Effector memory CD8-positive, alpha-beta T cell (primary cell): ENCODE measurements around the gene GABRG3.

Source experiments
- ATAC-seq: fragments of 150-1000 bp; cut with Tn5 transposase; replicated peaks from 2 replicates; pipeline ENCODE4 v1.10.0; 2021; ENCODE audit warnings: mild to moderate bottlenecking, moderate library complexity
- DNase-seq, 3 experiments: peaks; one replicate each; pipeline ENCODE4 v3.0.0; 2021
- H3K27ac Mint-ChIP-seq, 2 donors: one replicate each; pipeline ENCODE4 v1.8.0; 2022; ENCODE audit warnings: mild to moderate bottlenecking in 2 of 2, mixed read lengths in 2 of 2, moderate library complexity in 2 of 2
- H3K27me3 Mint-ChIP-seq, 2 donors: one replicate each; pipeline ENCODE4 v1.8.0; 2022; ENCODE audit warnings: mixed read lengths in 2 of 2
- H3K36me3 Mint-ChIP-seq: one replicate; pipeline ENCODE4 v1.8.0; 2022; ENCODE audit warnings: mild to moderate bottlenecking, moderate library complexity, mixed read lengths; ENCODE audit not compliant: insufficient read depth
- H3K4me1 Mint-ChIP-seq, 2 donors: one replicate each; pipeline ENCODE4 v1.8.0; 2022; ENCODE audit warnings: low read depth in 2 of 2, mixed read lengths in 2 of 2
- H3K4me3 Mint-ChIP-seq, 2 donors: one replicate each; pipeline ENCODE4 v1.8.0; 2022; ENCODE audit warnings: mild to moderate bottlenecking in 2 of 2, mixed read lengths in 2 of 2, moderate library complexity in 2 of 2
- H3K9me3 Mint-ChIP-seq, 2 donors: one replicate each; pipeline ENCODE4 v1.8.0; 2022; ENCODE audit warnings: mixed read lengths in 2 of 2

The GABRG3 gene

GRCh38 chr15:27486683-27487647 lies 516.0 kb downstream of the GABRG3 start:
- no peaks in the 10 kb centered on the region for H3K4me1 Mint-ChIP-seq
- peaks cover 0 to 7% of the 10 kb centered on the region in 2 donors for H3K9me3 Mint-ChIP-seq
- no peak for ATAC-seq
- no peak for DNase-seq
- H3K36me3 Mint-ChIP-seq = no peaks in the 10 kb centered on the region
- H3K27me3 Mint-ChIP-seq = no peaks in the 10 kb centered on the region
- no peak overlapping the region for H3K4me3 Mint-ChIP-seq
- H3K27ac Mint-ChIP-seq = no peak overlapping the region

GRCh38 chr15:27487846-27488245 lies 516.9 kb downstream of the GABRG3 start:
- no peaks in the 10 kb centered on the region for H3K27me3 Mint-ChIP-seq
- no peak overlapping the region for H3K4me3 Mint-ChIP-seq
- ATAC-seq = no peak
- no peak for DNase-seq
- no peak overlapping the region for H3K27ac Mint-ChIP-seq
- peaks cover 0 to 5% of the 10 kb centered on the region in 2 donors for H3K9me3 Mint-ChIP-seq
- H3K36me3 Mint-ChIP-seq = no peaks in the 10 kb centered on the region
- no peaks in the 10 kb centered on the region for H3K4me1 Mint-ChIP-seq

GRCh38 chr15:27490867-27491595 lies 520.0 kb downstream of the GABRG3 start:
- Mint-ChIP-seq H3K4me1 (no peaks in the 10 kb centered on the region), H3K27ac (no peak overlapping the region), H3K9me3 (peaks cover 0 to 7% of the 10 kb centered on the region in 2 donors), H3K36me3 (no peaks in the 10 kb centered on the region), H3K27me3 (no peaks in the 10 kb centered on the region), H3K4me3 (no peak overlapping the region)
- ATAC-seq (no peak), DNase-seq (no peak)

- H3K27ac Mint-ChIP-seq = no peak overlapping the region
- H3K27me3 Mint-ChIP-seq = no peaks in the 10 kb centered on the region
- ATAC-seq = no peak
- DNase-seq = no peak
- no peaks in the 10 kb centered on the region for H3K36me3 Mint-ChIP-seq
- H3K9me3 Mint-ChIP-seq = peaks cover 0 to 7% of the 10 kb centered on the region in 2 donors
- H3K4me3 Mint-ChIP-seq = no peak overlapping the region
- H3K4me1 Mint-ChIP-seq = no peaks in the 10 kb centered on the region
Observed at GRCh38 chr15:27491666-27492621, 521.0 kb downstream of the GABRG3 start.

- no peak overlapping the region for H3K4me3 Mint-ChIP-seq
- DNase-seq (no peak), ATAC-seq (no peak)
- H3K4me1 Mint-ChIP-seq = no peaks in the 10 kb centered on the region
- H3K27me3 Mint-ChIP-seq = no peaks in the 10 kb centered on the region
- H3K9me3 Mint-ChIP-seq = peaks cover 0 to 5% of the 10 kb centered on the region in 2 donors
- H3K27ac Mint-ChIP-seq = no peak overlapping the region
- no peaks in the 10 kb centered on the region for H3K36me3 Mint-ChIP-seq
Observed at GRCh38 chr15:27495963-27496459, 525.0 kb downstream of the GABRG3 start.

- no peak for ATAC-seq
- DNase-seq = no peak
- Mint-ChIP-seq H3K4me3 (no peak overlapping the region), H3K36me3 (no peaks in the 10 kb centered on the region), H3K27me3 (no peaks in the 10 kb centered on the region), H3K4me1 (no peaks in the 10 kb centered on the region), H3K9me3 (peaks cover 0 to 4% of the 10 kb centered on the region in 2 donors), H3K27ac (no peak overlapping the region)
Observed at GRCh38 chr15:27498700-27499099, 527.7 kb downstream of the GABRG3 start.

GRCh38 chr15:27499191-27499590 lies 528.2 kb downstream of the GABRG3 start:
- H3K4me1 Mint-ChIP-seq = no peaks in the 10 kb centered on the region
- peaks cover 0 to 4% of the 10 kb centered on the region in 2 donors for H3K9me3 Mint-ChIP-seq
- H3K36me3 Mint-ChIP-seq = no peaks in the 10 kb centered on the region
- no peak overlapping the region for H3K4me3 Mint-ChIP-seq
- ATAC-seq = no peak
- H3K27ac Mint-ChIP-seq = no peak overlapping the region
- DNase-seq = no peak
- H3K27me3 Mint-ChIP-seq = no peaks in the 10 kb centered on the region

- ATAC-seq = no peak
- Mint-ChIP-seq H3K27ac (no peak overlapping the region), H3K27me3 (no peaks in the 10 kb centered on the region), H3K4me1 (no peaks in the 10 kb centered on the region), H3K4me3 (no peak overlapping the region), H3K36me3 (no peaks in the 10 kb centered on the region), H3K9me3 (peaks cover 0 to 4% of the 10 kb centered on the region in 2 donors)
- no peak for DNase-seq
Observed at GRCh38 chr15:27499719-27500118, 528.7 kb downstream of the GABRG3 start.

GRCh38 chr15:27500206-27500605 lies 529.2 kb downstream of the GABRG3 start:
- no peaks in the 10 kb centered on the region for H3K4me1 Mint-ChIP-seq
- no peaks in the 10 kb centered on the region for H3K27me3 Mint-ChIP-seq
- ATAC-seq (no peak), DNase-seq (no peak)
- H3K36me3 Mint-ChIP-seq = no peaks in the 10 kb centered on the region
- no peak overlapping the region for H3K27ac Mint-ChIP-seq
- no peak overlapping the region for H3K4me3 Mint-ChIP-seq
- peaks cover 0 to 3% of the 10 kb centered on the region in 2 donors for H3K9me3 Mint-ChIP-seq

- no peak overlapping the region for H3K4me3 Mint-ChIP-seq
- ATAC-seq (no peak), DNase-seq (no peak)
- H3K9me3 Mint-ChIP-seq = peaks cover 4 to 10% of the 10 kb centered on the region in 2 donors
- H3K4me1 Mint-ChIP-seq = no peaks in the 10 kb centered on the region
- no peak overlapping the region for H3K27ac Mint-ChIP-seq
- H3K27me3 Mint-ChIP-seq = no peaks in the 10 kb centered on the region
- no peaks in the 10 kb centered on the region for H3K36me3 Mint-ChIP-seq
Observed at GRCh38 chr15:27506752-27507151, 535.8 kb downstream of the GABRG3 start.

- H3K36me3 Mint-ChIP-seq = no peaks in the 10 kb centered on the region
- no peak for DNase-seq
- H3K4me3 Mint-ChIP-seq = no peak overlapping the region
Observed at GRCh38 chr15:27509014-27509413, 538.0 kb downstream of the GABRG3 start.

GRCh38 chr15:27512281-27513001 lies 541.5 kb downstream of the GABRG3 start:
- Mint-ChIP-seq H3K27me3 (no peaks in the 10 kb centered on the region), H3K4me3 (no peak overlapping the region), H3K27ac (no peak overlapping the region), H3K4me1 (no peaks in the 10 kb centered on the region), H3K9me3 (peaks cover 13 to 30% of the 10 kb centered on the region in 2 donors), H3K36me3 (no peaks in the 10 kb centered on the region)
- ATAC-seq = no peak
- no peak for DNase-seq

More at GRCh38 chr15:27509014-27509413, 538.0 kb downstream of the GABRG3 start:
- ATAC-seq = no peak
- Mint-ChIP-seq H3K27me3 (no peaks in the 10 kb centered on the region), H3K4me1 (no peaks in the 10 kb centered on the region), H3K27ac (no peak overlapping the region), H3K9me3 (peaks cover 13 to 19% of the 10 kb centered on the region in 2 donors)
